HAP-1 (cell line): Measurements from ENCODE around the gene UNC13B.
"Not testable (repeated sequence)": the region's sequence is repeated elsewhere in the genome, so short reads cannot be mapped to it uniquely, and the experiment has no call there.

ENCODE experiments used
- DNase-seq, 2 experiments: peaks; one replicate each; pipeline ENCODE4 v3.0.0-alpha.2; 2016 to 2020; ENCODE audit warnings: low spot score in 2 of 2
- H3K27me3 ChIP-seq: fragments of 250-450 bp; sonication (Bioruptor Pico); 2 replicates; pipeline ENCODE4 v1.5.1; 2020; ENCODE audit warnings: low read depth, mild to moderate bottlenecking, moderate library complexity
- H3K36me3 ChIP-seq: fragments of 250-450 bp; sonication (Bioruptor Pico); replicated peaks from 2 replicates; pipeline ENCODE4 v1.5.1; 2020; ENCODE audit warnings: mild to moderate bottlenecking
- H3K4me1 ChIP-seq: fragments of 250-450 bp; sonication (Bioruptor Pico); 2 replicates; pipeline ENCODE4 v1.5.1; 2020; ENCODE audit warnings: mild to moderate bottlenecking
- H3K4me3 ChIP-seq: fragments of 250-450 bp; sonication (Bioruptor Pico); 2 replicates; pipeline ENCODE4 v1.5.1; 2020; ENCODE audit warnings: mild to moderate bottlenecking, moderate library complexity
- H3K9me3 ChIP-seq: fragments of 250-450 bp; sonication (Bioruptor Pico); 2 replicates; pipeline ENCODE4 v1.5.1; 2020; ENCODE audit warnings: mild to moderate bottlenecking, moderate library complexity
- in situ Hi-C: fragments of 300-500 bp; cut with MboI; formaldehyde crosslinking; loops from 3 replicates; pipeline ENCODE4 v1.14.3; 2020; ENCODE audit warnings: low sequenced_read_pairs, inconsistent platforms, mixed read lengths

UNC13B gene

DNA sequence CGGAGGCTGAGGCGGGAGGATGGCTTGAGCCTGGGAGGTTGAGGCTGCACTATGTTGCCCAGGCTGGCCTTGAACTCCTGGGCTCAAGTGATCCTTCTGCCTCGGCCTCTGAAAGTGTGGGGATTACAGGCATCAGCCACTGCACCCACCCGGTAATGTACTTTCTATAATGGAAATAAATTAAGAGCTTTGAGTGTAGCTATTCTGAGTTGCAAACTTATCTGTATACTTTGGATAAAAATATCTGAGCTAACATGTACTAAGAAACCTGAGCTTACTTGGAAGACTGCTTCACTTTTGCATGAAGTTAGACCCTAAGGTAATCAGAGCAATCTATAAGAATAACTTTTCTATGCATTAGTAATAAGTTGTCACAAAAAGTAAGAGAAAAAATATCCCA, 50.0 kb downstream of the UNC13B start:
- Histone ChIP-seq H3K9me3 (no peaks in the 10 kb centered on the region; the same call in 1 of the 2 replicates), H3K27me3 (no peaks in the 10 kb centered on the region), H3K4me1 (no peaks in the 10 kb centered on the region), H3K36me3 (peaks cover 2% of the 10 kb centered on the region; the same call in 1 of the 2 replicates), H3K4me3 (no peak overlapping the region)
- in situ Hi-C loops, result no loop called here
- DNase-seq, result no peak

DNA sequence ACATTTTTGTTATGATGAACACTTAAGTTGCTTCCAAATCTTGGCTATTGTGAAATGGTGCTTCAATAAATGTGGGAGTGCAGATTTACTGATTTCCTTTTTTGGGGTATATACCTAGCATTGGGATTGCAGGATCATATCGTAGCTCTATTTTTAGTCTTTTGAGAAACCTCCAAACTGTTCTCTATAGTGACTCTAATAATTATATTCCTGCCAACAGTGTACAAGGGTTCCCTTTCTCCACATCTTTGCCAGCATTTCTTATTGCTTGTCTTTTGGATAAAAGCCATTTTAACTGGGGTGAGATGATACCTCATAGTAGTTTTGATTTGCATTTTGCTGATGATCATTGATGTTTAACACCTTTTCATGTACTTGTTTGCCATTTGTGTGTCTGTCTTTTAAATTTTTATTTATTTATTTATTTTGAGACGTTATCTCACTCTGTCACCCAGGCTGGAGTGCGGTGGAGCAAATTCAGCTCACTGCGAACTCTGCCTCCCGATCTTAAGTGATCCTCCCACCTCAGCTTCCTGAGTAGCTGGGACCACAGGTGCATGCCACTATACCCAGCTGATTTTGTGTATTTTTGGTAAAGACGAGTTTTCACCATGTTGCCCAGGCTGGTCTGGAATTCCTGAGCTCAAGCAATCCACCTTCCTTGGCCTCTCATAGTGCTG, 59.0 kb downstream of the UNC13B start:
- DNase-seq, result no peak
- no peak overlapping the region for H3K4me3 ChIP-seq
- no peaks in the 10 kb centered on the region for H3K27me3 ChIP-seq
- H3K9me3 ChIP-seq, result no peaks in the 10 kb centered on the region
- in situ Hi-C loops, result no loop called here
- H3K4me1 ChIP-seq, result no peaks in the 10 kb centered on the region
- peaks cover 2% of the 10 kb centered on the region; the same call in 1 of the 2 replicates for H3K36me3 ChIP-seq

DNA sequence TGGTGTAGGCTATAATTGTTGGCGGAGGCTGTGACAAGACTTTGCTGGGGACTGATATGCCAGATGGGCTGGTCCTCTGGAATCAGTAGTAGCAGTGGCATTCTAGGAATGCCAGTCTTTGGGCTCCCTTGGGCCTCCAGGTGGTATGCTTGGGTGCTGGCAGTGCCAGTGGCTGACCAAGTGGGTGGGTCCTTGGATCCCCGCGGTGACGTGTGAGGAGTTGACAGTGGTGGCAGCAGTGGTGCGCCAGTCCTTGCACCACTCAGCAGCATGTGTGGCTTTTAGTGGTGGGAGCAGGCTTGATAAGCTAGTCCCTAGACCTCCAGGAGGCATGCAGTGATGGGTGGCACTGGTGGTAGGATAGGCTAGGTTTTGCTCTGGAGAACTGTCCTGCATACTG, 63.9 kb downstream of the UNC13B start:
- in situ Hi-C loops, result no loop called here
- no peaks in the 10 kb centered on the region for H3K36me3 ChIP-seq
- H3K4me1 ChIP-seq, result peaks cover 17% of the 10 kb centered on the region
- H3K9me3 ChIP-seq, result no peaks in the 10 kb centered on the region
- DNase-seq, result no peak
- no peak overlapping the region for H3K4me3 ChIP-seq
- H3K27me3 ChIP-seq, result no peaks in the 10 kb centered on the region

DNA sequence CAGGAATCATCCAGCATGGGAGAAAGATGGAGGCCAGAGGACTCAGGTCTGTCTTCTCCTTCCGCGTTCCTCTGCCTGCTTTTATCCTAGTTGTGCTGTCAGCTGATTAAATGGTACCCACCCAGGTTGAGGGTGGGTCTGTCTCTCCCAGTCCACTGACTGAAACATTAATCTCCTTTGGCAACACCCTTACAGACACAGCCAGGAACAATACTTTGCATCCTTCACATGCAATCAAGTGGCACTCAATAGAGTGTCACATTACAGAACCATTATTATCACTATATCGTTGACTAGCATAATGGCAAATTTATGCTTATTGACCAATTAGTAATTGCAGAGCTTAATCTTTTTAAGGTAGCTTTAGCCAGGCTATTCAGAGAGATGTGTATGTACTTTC, 64.8 kb downstream of the UNC13B start:
- in situ Hi-C loops, result no loop called here
- Histone ChIP-seq H3K36me3 (no peaks in the 10 kb centered on the region), H3K4me3 (no peak overlapping the region), H3K9me3 (no peaks in the 10 kb centered on the region), H3K4me1 (peaks cover 17% of the 10 kb centered on the region), H3K27me3 (no peaks in the 10 kb centered on the region)
- peak; percentile 43 to 55 for DNase-seq

DNA sequence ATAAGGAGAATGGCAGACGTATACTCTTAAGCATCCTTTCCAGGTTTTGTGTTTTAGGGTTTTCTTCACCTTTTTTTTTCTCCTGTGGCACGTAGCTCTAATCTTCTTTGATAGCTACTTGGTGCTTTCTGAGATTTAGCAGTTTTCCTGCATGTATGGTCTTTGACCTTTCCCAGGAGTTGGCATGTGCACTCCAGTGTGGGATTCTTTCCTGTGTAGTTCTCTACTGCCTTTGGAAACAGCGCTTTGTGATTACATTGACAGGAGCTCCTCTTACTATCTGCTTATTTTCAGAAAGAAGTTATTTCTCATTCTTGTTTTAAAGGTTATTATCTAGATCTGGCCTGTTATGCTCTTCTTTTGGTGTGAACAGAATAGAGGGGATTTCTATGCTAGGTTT, 65.5 kb downstream of the UNC13B start:
- Histone ChIP-seq H3K9me3 (no peaks in the 10 kb centered on the region), H3K4me1 (peaks cover 17% of the 10 kb centered on the region), H3K4me3 (no peak overlapping the region), H3K36me3 (no peaks in the 10 kb centered on the region), H3K27me3 (no peaks in the 10 kb centered on the region)
- no peak for DNase-seq
- in situ Hi-C loops, result no loop called here

DNA sequence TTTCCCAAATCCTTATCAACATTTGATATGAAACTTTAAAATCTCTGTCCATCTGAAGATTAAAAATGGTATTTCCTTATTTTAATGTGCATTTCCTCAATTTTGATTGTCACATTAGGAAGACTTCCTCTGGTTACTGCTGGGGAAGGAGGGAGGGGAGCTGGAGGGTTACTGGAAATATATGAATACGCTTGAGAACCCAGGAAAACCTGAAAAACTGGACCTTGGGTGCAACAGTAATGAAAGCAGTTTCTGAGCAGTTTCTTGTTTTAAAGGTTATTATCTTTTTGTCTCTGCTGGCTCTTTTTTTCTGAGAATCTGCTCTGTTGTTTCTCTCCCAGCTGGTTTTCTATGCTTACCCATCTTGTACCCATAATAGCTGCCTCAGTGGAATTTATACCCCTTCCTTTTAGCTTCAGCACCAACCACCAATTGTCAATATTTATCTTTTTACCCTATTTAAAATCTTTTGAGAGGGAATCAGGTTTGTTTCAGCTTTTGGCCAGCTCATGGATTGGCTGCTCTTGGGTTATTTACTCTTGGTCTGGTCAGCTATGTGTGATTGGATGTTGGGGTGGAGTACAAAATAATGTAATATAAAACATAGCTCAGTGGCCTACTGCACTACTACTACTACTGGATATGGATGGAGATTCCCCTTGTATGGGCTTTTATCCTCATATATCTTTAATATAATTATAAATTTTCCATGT, 67.4 kb downstream of the UNC13B start:
- no peak for DNase-seq
- no peaks in the 10 kb centered on the region for H3K27me3 ChIP-seq
- H3K4me3 ChIP-seq, result no peak overlapping the region
- no peaks in the 10 kb centered on the region for H3K9me3 ChIP-seq
- peaks cover 17% of the 10 kb centered on the region for H3K4me1 ChIP-seq
- in situ Hi-C loops, result no loop called here
- no peaks in the 10 kb centered on the region for H3K36me3 ChIP-seq

DNA sequence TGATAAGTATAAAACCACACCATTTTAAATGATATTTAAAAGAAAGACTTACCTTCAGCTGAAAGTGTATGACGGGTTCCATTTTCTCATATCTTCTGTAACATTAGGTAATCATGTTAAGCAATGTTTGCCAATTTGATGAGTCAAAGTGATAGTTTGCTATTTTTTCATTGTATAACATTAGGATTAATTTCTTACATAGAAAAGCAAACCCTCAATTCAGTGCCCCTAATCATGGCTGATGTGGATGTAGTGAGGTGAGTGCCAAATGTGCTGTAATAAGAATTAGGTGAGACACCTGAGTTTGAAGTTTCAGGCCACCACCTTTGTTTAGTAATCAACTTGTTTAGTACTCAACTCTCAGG, 68.0 kb downstream of the UNC13B start:
- DNase-seq, result no peak
- Histone ChIP-seq H3K9me3 (no peaks in the 10 kb centered on the region), H3K27me3 (no peaks in the 10 kb centered on the region), H3K4me3 (no peak overlapping the region), H3K36me3 (no peaks in the 10 kb centered on the region), H3K4me1 (peaks cover 17% of the 10 kb centered on the region)
- in situ Hi-C loops, result no loop called here

DNA sequence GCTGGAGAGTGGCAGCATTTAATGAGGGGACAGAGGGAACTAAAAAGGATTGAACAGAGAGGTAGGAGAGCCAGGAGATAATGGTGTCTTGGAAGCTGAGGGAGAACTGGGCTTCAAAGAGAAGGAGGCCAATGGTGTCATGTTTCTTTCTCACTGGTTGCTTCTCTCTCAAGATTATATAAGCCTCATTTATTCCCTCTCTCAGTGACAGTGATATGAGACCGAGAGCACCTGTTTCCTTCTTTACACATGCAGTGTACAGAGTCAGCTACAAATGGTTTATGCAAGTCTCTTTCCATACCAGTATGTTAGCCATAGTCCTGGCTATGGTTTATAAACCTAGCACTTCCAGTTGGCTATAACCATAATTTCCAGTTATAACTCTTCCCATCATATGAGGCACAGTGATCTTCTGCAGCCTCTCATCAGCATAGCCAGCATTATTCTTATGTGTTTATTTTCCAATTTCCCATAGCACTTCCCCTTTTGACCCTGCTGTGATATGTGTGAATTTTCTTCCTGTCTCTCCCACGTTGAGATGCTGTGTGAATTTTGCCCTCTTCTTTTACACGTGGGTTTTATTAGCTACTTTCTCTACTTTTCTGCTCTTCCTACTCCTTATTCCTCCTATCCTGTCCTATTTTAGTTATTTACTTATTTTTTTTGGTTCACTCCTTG, 71.2 kb downstream of the UNC13B start:
- Histone ChIP-seq H3K36me3 (no peaks in the 10 kb centered on the region), H3K27me3 (no peaks in the 10 kb centered on the region), H3K9me3 (no peaks in the 10 kb centered on the region), H3K4me3 (no peak overlapping the region), H3K4me1 (no peaks in the 10 kb centered on the region)
- in situ Hi-C loops, result no loop called here
- no peak for DNase-seq

DNA sequence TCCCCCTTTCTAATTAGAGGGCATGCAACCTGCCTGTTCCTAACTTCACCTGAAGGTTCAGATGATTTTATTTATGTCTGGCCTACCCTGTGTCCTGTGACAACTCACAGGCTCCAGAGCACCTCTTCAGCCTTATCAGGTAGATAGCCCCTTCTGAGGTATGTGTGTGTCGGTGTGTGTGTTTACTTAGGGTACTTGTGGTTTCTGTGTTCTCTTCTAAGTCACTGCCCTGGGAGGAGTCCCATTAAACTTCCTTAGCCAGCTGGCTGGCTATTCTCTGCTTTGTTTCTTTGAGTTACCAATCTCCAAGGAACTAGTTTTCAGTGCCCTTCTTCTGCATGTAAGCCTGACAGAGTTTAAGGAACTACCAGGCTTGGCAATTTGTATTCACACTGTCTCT, 74.9 kb downstream of the UNC13B start:
- Histone ChIP-seq H3K9me3 (no peaks in the 10 kb centered on the region), H3K4me3 (no peak overlapping the region), H3K27me3 (no peaks in the 10 kb centered on the region), H3K4me1 (no peaks in the 10 kb centered on the region), H3K36me3 (no peaks in the 10 kb centered on the region)
- in situ Hi-C loops, result no loop called here
- DNase-seq, result no peak

DNA sequence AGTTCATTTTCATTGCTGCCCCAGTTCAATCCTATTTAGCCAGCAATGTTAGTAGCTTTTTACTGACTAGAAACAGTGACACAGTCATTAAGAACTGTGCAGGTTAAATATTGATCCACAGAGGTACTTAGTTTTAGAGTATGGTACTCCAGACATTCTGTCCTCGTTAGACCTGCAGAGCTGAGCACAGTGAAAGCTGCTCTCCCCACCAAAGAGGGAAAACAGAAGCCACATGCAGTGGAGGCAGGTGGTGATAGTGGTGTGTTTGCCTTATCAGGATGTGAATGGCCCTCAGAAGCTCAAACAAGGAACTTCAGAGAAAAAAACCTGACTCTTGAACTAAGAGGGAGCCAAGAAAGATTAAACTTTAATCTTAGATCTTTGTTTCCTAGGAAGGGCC, 75.5 kb downstream of the UNC13B start:
- no peak for DNase-seq
- in situ Hi-C loops, result no loop called here

DNA sequence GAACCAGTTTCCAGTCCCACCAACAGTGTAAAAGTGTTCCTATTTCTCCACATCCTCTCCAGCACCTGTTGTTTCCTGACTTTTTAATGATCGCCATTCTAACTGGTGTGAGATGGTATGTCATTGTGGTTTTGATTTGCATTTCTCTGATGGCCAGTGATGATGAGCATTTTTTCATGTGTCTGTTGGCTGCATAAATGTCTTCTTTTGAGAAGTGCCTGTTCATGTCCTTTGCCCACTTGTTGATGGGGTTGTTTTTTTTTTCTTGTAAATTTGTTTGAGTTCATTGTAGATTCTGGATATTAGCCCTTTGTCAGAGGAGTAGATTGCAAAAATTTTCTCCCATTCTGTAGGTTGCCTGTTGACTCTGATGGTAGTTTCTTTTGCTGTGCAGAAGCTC, 84.1 kb downstream of the UNC13B start:
- DNase-seq, in situ Hi-C loops, H3K4me1 ChIP-seq: not testable (repeated sequence)

More for the DNA sequence above, 75.5 kb downstream of the UNC13B start:
- Histone ChIP-seq H3K27me3 (no peaks in the 10 kb centered on the region), H3K36me3 (no peaks in the 10 kb centered on the region), H3K4me3 (no peak overlapping the region), H3K4me1 (no peaks in the 10 kb centered on the region), H3K9me3 (no peaks in the 10 kb centered on the region)

DNA sequence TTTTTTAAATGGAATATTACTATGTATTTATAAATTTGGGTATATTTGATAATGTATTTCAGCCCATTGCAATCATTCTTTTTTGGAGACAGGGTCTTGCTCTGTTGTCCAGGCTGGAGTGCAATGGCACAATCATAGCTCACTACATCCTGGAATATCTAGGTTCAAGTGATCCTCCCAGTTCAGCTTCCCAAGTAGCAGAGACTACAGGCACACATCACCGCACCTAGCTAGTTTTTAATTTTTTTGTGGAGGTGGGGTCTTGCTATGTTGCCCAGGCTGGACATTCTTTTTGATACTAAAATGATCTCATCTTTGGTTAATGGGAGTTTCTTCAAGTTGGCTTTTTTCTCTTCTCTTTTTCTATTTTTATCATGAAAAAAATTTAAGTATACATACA, 91.3 kb downstream of the UNC13B start:
- Histone ChIP-seq H3K9me3 (no peaks in the 10 kb centered on the region), H3K27me3 (no peaks in the 10 kb centered on the region), H3K4me1 (peaks cover 4% of the 10 kb centered on the region; the same call in 1 of the 2 replicates), H3K36me3 (no peaks in the 10 kb centered on the region), H3K4me3 (no peak overlapping the region)
- in situ Hi-C loops, result no loop called here
- DNase-seq, result no peak

More for the DNA sequence above, 84.1 kb downstream of the UNC13B start:
- H3K4me3 ChIP-seq, H3K27me3 ChIP-seq, H3K36me3 ChIP-seq, H3K9me3 ChIP-seq: not testable (repeated sequence)

DNA sequence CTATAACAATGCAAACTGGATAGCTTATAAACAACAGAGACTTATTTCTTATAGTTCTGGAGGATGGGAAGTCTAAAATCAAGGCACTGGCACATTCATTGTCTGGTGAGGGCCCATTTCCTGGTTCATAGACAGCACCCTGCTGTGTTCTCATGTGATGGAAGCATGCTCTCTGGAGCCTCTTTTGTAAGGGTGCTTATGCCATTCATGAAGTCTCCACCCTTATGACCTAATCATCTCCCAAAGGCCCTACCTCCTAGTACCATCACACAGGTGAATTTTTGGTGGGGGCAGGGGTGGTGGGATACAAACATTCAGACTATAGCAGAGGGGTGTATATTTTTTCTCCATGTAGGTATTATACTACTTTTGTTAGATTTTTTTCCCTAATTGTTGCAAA, 92.4 kb downstream of the UNC13B start:
- Histone ChIP-seq H3K4me3 (no peak overlapping the region), H3K4me1 (peaks cover 4% of the 10 kb centered on the region; the same call in 1 of the 2 replicates), H3K9me3 (no peaks in the 10 kb centered on the region), H3K27me3 (no peaks in the 10 kb centered on the region), H3K36me3 (no peaks in the 10 kb centered on the region)
- in situ Hi-C loops, result no loop called here
- DNase-seq, result no peak
